Gastrocnemius medialis (tissue), 4 donors: ENCODE results near the gene RAB3GAP1.

ENCODE experiments used
- POLR2A ChIP-seq, 2 donors: fragments of 450-650 bp; IDR thresholded peaks; one replicate each; pipeline ENCODE4 v1.6.1; 2017; ENCODE audit warnings: antibody characterized with exemption in 2 of 2, mild to moderate bottlenecking in 2 of 2, moderate library complexity in 2 of 2
- TF ChIP-seq, protein P1 (sequence below), 5 experiments: fragments of 450-650 bp in 3 of 5; fragments of 200-600 bp in 2 of 5; sonication (generic) in 2 of 5; IDR thresholded peaks in 4 of 5; conservative IDR thresholded peaks in 1 of 5; 1 replicate in 4 of 5; 2 replicates in 1 of 5; pipeline ENCODE4 v1.5.1; 2016 to 2019; ENCODE audit warnings: antibody characterized with exemption in 5 of 5, mild to moderate bottlenecking in 3 of 5, moderate library complexity in 3 of 5

DNA sequence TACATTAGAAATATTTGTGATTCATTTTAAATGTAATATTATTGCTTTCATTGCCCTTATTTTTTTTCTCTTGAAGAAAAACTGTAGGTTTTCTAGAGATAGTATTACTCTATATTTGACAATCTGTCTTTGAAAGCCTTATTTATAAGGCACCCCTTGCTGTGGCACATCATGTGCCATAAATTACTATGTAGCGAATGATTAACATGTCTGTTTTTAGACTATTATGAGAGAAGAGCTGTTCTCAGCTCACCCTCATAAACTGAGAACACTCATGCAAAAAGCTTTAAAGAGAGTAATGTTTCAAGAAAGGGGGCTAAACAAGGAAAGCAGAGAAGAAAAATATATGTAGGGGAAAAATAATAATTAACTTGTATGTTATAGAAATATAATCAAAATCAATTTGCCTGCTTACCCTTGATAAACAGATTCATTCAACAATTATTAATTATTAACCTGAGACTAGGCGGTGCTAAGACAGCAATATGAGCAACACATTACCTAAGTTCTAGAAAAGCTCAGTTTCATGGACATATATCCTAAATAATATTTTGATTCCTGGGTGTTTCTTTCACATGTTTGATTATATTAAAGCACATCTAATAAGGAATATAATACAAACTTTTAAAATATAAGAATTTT is 69.0 kb downstream of the RAB3GAP1 start:
- TF ChIP-seq, protein P1, sequence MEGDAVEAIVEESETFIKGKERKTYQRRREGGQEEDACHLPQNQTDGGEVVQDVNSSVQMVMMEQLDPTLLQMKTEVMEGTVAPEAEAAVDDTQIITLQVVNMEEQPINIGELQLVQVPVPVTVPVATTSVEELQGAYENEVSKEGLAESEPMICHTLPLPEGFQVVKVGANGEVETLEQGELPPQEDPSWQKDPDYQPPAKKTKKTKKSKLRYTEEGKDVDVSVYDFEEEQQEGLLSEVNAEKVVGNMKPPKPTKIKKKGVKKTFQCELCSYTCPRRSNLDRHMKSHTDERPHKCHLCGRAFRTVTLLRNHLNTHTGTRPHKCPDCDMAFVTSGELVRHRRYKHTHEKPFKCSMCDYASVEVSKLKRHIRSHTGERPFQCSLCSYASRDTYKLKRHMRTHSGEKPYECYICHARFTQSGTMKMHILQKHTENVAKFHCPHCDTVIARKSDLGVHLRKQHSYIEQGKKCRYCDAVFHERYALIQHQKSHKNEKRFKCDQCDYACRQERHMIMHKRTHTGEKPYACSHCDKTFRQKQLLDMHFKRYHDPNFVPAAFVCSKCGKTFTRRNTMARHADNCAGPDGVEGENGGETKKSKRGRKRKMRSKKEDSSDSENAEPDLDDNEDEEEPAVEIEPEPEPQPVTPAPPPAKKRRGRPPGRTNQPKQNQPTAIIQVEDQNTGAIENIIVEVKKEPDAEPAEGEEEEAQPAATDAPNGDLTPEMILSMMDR (IDR thresholded peaks at IDR 0.05 in 4 of 5, conservative IDR thresholded peaks at IDR 0.05 in 1 of 5), result no peak
- TF ChIP-seq POLR2A (IDR thresholded peaks at IDR 0.05), result no peak
